HG03575 (cell line): Measurements from ENCODE around the gene ITGA7.

Experiments
- ATAC-seq: cut with Tn5 transposase; IDR thresholded peaks from one replicate; pipeline ENCODE4 v1.9.1; 2021; ENCODE audit not compliant: unreplicated experiment, insufficient number of reproducible peaks, low FRiP score; ENCODE audit errors: extremely low read depth

Gene ITGA7

DNA sequence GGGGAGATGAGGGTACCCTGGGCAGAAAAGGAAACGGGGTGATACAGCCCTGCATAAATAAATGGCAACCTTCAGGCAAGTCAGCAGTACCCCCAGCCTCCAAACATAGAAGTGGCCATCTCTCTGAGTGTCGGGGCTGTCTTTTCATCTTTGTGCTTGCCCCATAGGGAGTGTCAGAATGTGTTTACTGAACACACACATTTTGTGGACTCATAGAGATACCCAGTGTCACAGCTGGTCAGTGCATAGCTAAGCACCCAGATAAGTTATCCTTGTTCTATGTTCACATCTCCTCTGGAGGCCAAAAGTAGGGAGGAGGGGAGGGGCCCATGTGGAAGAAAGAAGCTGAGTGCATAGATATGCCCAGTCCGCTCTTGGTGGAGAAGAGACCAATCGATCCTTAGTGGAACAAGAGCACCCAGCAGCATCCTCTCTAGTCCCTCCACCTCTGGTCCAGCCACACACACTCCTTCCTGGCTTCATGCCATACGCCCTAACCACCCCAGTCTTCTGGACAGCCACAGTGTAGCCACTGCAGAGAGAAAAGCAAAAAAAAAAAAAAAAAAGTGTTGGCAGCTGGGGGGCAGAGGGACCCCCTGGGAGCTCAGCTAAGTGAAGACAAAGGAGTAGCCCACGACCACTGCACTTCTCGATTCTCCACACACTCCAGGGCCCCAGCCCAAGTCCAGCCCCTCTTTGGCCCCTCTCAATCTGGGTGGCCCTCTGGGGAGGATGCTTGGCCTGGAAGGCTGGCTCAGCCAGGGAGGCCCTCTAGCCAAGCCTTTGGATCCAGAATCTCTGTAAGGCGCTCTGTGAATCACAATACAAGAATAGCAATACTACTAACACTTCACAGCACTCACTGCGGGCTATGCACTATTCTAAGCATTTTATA lies 2.6 kb downstream of the ITGA7 start:
- no peak for ATAC-seq

DNA sequence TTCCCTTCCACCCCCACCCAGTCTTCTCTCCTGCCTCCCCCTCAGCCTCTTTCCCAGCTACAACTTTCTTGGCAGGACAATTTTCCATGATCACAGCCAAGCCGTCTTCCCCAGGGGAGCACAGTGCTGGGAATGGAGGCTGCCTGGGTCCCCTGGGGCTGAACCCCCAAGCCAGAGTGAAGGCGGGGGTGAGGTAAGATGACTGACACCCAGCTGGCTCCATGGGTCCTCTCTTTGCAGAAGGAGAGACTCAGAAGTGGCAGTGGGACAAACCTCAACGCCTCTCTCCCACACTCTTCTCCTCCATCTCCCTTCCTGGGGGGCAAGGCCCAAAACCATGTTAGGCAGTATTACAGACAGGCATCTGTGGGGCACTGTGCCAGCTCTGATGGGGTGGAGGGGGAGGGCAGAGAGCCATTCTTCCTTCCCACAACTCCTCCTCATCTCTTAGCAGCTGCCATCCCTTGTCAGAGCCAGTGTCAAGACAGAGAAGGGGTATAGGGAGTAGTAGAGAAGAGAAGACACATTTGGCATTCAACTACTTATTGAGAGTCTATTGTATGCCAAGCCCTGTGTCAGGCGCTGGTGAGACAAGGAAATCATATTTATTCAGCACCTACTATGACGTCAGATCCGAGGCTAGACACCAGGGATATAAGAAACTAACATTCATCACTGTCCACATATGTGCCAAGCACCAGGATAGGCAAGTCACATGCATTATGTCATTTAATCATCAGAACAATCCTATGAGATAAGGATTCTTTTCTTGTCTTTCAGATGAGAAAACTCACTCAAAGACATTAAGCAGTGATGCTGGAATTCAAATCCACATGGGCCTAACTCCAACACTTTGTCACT lies 3.6 kb downstream of the ITGA7 start:
- ATAC-seq: no peak

DNA sequence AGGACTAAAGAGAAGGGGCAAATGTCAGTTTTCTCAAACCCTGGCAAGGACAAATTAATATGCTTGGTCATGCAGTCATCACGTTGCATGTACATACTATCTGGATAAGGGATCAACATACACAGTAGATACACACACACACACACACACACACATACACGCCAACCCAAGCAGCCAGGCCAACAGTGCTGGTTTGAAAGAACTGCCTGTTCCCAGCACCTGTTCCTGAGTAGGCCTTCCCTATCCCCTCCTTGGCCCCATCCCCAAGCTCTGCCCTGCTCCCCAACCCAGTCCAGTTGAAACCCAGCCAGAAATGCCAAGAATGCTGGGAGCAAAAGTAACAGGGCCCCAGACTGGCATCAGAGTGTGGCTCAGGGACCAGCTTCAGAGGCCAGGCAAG lies 4.4 kb downstream of the ITGA7 start:
- ATAC-seq: no peak

DNA sequence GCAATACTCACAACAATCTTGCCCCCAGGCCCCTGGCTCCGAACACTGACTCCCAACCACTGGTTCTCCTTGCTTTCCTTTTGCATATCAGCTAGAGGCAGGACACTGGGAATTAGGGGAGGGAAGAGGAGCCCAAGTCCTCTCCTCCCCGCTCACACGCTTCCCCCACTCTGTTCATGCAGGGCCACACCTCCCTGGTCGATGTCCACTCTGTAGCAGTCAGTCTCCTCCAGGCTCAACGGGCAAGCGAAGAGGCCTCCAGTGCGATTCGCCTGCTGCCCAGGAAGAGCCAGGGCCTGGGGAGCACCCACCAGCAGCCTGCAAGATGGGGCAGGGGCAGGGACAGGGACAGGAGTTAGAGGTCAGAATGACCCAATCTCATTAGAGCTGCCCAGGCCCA lies 4.8 kb downstream of the ITGA7 start:
- ATAC-seq: no peak

DNA sequence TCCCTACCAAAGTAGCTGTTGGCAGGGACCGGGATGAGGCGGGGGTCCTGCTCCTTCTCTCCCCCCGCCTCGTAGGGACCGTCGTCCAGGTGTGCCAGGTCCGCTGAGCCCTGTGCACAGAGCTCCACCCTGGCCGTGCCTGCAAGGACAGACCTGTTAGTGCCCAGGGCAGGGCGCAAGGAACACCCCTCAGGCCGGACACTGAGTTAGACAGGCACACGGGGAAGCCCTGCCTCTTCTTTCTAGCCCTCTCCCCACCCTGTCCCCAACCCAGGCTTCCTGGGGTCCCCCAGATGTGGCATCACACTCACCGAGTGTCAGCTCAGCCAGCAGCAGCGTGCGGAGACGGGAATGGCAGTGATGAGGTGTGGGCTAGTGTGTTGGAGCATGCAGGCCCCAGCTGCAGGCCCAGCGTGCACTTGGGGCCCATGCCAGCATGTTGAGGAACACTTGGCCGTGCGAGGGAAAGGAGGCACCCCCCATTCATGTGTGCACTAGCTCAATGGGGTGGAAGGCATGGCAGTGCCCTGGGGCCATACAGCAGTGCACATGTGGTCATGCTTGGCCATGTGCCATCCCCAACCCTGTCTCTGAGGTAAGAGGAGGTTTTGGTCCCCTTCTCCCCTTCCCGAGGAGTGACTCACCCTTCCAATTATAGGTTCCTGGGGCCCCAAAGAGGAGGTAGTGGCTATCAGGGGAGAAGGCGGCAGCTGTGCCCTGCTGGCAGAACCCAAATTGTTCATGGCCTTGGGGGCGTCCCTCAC lies 7.3 kb downstream of the ITGA7 start:
- ATAC-seq: no peak

DNA sequence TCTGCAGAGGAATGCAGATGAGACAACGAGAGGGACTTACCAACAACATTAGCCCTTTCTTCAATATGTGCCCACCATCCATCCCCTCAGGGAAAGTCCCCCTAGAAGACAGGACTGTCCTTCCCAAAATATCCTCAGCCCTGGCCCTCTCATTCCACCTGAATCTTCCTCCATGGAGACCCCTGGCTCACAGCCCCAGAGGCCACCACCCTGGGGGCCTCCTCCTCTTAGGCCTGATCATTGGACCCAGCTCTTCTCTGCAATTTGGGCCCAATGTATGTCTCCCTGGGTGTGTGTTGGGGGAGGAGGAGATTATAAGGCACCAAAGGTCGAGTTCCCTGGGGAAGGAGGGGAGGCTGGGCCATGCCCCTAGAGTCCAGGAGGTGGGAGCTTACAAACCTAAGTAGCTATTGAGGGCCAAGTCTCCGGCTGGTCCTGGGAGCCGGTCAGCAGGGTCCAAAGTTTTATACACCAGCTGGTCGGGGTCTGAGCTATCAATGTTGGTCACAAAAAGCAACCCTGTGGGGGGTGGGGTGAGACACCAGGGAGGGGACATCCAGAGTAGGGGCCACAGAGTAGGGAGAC lies 8.1 kb downstream of the ITGA7 start:
- no peak for ATAC-seq

DNA sequence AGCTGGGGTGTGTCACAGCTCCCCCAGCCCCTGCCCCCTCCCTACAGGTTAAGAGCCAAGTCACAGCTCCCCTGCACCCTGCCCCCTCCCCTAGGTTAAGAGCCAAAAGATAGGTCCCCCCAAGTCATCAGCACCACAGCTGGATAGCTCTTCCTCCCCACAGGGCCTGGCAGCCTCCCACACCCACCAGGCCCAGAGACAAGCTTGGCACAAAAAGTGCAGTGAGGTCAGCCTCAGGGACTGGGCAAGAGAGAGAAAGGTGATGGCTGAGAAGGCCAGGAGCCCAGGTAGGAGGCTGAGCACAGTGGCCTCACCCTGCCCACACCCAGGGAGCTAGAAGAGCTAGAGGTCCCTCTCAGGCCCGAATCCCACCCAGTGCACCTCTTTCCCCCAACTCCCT lies 8.7 kb downstream of the ITGA7 start:
- ATAC-seq: no peak

DNA sequence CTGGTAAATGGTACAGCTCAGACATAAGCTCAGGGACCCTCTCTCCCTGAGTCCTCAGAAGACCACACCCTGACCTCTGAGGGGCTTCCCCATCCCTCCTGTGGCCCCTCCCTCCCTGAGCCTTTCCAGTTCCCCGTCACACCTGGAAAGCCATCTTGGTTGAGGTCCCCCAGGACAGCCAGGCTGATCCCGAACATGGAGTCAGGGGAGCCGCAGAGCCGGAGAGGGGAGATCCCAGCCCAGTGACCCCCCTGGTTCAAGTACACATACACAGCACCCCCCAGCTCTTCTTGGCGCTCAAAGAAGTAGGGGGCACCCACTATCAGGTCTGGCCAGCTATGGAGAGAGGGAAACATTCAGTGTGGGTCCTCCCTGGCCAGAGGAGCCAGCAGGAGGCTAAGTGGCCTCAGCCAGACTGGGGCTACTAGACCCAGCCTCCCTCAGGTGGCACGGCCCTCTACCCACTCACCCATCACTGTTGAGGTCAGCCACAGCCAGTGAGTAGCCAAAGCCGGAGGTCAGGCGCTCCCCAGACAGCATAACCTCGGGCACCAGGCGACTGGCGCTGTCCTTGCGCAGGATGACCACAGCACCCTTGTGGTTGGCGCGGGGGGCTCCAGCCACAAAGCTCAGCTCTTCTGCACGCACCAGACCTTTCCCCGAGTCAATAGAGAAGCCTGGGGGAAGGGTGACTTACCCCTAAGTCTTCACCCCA lies 9.3 kb downstream of the ITGA7 start:
- ATAC-seq: no peak

DNA sequence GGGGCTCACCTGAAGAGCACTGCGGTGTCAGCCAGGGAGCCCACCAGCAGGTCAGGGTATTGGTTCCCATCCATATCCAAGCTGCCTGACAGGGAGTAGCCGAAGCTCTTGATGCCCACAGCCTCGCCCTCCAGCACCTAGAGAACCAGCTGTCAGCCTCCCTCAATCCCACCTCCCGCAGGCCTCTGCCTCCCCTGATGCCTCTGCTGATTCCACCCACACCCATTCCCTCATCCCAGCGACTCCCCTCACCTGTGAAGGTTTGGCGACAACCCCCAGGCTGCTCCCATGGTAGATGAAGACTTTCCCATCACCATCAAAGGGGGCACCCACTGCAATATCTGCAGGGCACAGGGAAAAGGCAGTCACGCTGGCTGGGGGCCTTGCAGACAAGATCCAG lies 10.0 kb downstream of the ITGA7 start:
- ATAC-seq: no peak

DNA sequence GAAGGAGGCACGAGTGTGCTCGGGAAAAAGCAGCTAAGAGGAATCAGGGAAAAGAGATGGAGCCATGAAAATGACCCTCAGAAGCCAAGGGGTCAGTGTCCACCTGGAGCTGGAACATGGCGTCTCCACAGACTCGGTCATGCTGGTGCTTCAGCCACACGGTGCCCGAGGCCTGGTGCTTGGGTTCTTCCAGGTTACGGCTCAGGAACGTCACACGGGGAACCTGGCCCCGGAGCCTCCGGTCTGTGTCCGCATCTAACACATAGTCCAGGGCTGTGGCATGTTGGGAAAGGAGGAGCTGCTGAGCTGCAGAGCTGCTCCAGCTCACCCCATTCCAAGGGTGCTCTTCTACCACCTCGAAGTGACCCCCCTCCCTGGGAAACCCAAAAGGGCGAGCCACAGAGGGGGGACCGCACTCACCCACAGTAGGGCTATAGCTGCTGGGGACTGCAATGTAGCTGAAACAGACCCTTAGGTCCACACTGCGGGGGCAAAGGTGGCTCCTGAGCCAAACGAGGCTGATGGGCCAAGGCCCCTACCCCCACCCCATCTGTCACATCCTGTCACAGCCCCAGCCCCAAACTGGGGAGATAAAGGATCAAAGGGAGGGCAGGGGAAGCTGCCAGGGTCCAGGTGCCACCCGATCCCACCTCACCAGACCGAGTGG lies 10.8 kb downstream of the ITGA7 start:
- no peak for ATAC-seq

DNA sequence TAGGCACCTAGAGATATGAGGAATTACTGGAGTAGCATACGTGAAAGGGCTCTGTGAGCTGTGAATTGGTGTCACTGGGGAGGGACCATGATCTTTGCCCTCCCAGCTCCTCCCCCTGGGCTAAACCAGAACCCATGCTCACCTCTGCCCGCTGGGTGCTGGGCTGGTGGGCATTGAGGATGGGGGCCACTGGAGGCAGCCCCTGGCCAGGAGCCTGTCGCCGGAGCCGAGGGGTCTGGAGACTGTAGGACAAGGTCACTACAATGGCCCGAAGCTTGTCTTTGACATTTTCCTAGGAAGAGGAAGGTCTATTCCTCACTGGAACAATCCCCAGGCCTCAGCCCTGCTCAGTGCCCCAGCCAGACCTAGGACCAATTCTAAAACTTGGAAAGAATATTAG lies 11.6 kb downstream of the ITGA7 start:
- no peak for ATAC-seq

DNA sequence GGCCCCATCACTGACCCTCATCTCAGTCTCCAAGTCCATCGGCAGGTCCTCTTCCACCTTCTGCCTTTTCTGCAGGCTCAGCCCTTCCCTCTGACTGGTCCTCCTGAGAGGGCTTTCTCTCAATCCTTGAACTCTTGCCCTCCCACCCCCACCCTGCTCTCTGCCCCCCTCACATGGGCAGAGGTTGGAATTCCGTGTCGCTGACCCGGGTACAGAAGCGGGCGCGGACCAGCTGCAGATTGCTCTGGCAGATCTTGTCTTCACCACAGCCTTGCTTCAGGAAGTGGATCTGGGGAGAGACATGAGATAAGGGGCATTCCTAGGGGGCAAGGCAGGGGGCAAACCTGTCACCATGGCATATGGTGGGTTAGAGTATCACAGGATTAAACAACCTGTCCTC lies 12.4 kb downstream of the ITGA7 start:
- no peak for ATAC-seq

DNA sequence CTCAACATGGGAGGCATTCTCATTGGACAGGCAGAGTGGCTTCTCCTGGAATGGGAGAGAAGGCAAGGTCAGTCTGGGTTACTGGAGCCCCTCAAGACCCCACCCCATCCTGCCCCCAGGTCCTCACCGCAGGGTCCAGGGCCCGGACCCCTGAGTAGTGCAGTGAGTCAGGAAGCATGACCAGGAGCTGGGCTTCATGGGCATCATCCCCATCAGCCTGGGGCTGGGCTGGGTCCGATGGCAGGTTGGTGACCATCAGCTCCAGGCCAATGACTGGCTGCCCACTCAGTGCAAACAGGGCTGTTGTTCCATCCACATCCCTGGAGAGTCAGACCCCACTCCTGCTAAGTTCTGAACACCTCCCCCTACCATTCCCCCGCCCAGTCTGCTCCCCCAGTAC lies 13.1 kb downstream of the ITGA7 start:
- no peak for ATAC-seq

DNA sequence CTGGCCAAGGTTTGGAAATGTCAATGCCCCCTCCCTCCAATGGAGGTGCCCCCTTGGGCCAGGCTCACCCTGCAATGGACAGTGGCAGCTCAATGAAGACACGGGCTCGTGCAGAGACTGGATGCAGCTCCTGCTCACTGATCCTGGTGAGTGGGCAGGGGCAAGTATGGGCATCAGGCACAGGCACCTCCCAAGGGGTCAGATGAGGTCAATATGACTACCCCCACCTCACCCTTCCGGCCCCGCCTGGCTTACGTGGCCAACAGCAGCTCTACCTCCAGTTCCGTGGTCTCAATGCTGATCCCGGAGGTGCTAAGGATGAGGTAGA lies 13.6 kb downstream of the ITGA7 start:
- ATAC-seq: no peak

DNA sequence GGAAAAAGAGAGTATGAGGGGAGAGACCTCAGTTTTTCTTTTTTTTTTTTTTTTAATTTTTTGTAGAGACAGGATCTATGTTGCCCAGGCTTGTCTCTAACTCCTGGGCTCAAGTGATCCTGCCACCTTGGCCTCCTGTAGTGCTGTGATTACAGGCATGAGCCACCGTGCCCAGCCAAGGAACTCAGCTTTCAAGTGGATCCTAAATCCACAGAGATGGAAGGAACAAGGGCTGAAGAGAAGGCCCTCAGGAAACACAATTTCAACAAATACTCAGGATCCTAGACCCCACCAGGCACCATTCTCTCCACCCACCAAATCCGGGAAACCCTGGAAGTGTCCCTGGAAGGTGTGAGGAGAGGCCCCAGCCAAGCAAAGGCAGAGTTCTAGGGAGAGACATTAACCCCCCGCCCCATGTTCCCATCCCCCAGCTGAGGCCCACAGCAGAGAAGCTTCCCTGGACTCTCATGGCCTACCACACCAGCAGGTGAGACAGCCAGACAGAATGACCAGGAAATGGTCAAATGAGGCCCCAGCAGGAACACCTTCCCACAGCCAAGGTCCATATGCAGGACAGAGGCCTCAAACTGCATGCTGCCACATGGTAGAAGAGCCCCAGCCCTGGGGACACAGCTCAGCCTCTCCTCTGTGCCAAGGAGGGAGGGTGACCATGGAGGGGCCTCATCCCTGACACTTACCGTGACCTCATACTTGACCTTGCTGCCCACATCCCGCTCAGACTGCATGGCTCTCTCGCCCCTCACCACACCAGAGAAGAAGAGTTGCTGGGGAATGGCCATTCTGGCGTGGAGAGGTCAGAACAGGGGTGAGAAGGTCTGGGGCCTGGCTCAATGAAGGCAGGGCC lies 14.1 kb downstream of the ITGA7 start:
- no peak for ATAC-seq

DNA sequence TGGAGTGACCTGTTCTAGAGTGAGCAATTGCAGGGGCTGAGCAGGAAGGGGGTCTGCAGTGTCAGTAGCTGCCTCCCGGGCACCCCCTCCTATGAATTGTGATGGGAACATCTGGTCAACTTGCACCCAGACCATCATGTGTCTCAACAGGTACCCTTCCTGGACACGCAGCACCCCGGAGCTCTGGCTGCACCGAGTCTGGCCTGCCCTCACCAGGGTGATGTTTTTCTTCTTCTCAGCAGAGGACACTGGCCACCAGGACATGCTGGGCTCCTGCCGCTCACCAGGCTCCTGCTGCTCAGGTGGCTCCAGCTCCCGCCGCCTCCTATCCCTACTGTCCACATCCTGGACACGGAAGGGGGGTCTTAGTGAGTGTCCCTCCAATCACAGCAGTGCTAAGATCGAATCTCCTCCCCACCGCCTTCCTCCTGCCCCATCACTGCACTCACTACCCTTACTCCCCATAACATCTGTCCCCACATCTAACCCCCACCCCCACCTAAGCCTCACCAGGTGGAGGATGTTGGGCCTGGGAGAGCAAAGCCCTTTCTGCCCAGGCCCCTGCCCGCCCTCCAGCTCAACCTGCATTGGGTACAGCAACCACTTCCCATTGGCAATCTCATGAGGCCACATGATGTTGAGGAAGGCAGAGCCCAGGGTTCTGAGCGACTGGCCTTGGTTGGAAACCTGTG lies 14.9 kb downstream of the ITGA7 start:
- no peak for ATAC-seq
